ENCODE results near the gene VSTM2L.

DNA sequence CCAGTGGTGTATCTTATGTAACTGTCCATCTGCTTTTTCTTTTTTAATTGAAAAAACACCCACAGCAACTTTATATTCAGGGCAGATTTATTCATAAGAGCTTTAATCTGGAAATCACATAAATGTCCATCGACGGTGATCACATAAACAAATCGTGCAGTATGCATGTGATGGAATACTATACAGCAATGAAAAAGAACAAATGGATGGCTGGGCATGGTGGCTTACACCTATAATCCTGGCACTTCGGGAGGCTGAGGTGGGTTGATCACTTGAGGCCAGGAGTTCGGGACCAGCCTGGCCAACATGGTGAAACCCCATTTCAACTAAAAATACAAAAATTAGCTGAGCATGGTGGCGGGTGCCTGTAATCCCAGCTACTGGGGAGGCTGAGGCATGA, 39.1 kb downstream of the VSTM2L start:
- TF ChIP-seq TFCP2L1 (CRISPR knock-in tag; IDR thresholded peaks at IDR 0.05) (no peak), CBX2 (IDR thresholded peaks at IDR 0.05; ENCODE audit: borderline replicate concordance, low read depth) (no peak), MAFK (IDR thresholded peaks at IDR 0.05; ENCODE audit: partially characterized antibody) (no peak), HDAC2 (IDR thresholded peaks at IDR 0.05) (no peak), EP300 (IDR thresholded peaks at IDR 0.05) (no peak), JUNB (IDR thresholded peaks at IDR 0.05) (no peak), ZFP36 (IDR thresholded peaks at IDR 0.05; ENCODE audit: borderline replicate concordance, partially characterized antibody) (no peak), POLR2AphosphoS2 (conservative IDR thresholded peaks at IDR 0.05; ENCODE audit: low read length) (no peak), CHD2 (IDR thresholded peaks at IDR 0.05; ENCODE audit: low read length, partially characterized antibody) (no peak)
- TF ChIP-seq, protein P1, sequence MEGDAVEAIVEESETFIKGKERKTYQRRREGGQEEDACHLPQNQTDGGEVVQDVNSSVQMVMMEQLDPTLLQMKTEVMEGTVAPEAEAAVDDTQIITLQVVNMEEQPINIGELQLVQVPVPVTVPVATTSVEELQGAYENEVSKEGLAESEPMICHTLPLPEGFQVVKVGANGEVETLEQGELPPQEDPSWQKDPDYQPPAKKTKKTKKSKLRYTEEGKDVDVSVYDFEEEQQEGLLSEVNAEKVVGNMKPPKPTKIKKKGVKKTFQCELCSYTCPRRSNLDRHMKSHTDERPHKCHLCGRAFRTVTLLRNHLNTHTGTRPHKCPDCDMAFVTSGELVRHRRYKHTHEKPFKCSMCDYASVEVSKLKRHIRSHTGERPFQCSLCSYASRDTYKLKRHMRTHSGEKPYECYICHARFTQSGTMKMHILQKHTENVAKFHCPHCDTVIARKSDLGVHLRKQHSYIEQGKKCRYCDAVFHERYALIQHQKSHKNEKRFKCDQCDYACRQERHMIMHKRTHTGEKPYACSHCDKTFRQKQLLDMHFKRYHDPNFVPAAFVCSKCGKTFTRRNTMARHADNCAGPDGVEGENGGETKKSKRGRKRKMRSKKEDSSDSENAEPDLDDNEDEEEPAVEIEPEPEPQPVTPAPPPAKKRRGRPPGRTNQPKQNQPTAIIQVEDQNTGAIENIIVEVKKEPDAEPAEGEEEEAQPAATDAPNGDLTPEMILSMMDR (IDR thresholded peaks at IDR 0.05): no peak
- TF ChIP-seq, protein P2, sequence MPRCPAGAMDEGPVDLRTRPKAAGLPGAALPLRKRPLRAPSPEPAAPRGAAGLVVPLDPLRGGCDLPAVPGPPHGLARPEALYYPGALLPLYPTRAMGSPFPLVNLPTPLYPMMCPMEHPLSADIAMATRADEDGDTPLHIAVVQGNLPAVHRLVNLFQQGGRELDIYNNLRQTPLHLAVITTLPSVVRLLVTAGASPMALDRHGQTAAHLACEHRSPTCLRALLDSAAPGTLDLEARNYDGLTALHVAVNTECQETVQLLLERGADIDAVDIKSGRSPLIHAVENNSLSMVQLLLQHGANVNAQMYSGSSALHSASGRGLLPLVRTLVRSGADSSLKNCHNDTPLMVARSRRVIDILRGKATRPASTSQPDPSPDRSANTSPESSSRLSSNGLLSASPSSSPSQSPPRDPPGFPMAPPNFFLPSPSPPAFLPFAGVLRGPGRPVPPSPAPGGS (IDR thresholded peaks at IDR 0.05): no peak
